Kasumi-1 (cell line): ENCODE measurements around the gene RIPOR2.

Experiments
- DNase-seq, 2 experiments: peaks; one replicate each; lab custom pipeline; 2025; lab: John Stamatoyannopoulos, UW

The RIPOR2 gene

DNA sequence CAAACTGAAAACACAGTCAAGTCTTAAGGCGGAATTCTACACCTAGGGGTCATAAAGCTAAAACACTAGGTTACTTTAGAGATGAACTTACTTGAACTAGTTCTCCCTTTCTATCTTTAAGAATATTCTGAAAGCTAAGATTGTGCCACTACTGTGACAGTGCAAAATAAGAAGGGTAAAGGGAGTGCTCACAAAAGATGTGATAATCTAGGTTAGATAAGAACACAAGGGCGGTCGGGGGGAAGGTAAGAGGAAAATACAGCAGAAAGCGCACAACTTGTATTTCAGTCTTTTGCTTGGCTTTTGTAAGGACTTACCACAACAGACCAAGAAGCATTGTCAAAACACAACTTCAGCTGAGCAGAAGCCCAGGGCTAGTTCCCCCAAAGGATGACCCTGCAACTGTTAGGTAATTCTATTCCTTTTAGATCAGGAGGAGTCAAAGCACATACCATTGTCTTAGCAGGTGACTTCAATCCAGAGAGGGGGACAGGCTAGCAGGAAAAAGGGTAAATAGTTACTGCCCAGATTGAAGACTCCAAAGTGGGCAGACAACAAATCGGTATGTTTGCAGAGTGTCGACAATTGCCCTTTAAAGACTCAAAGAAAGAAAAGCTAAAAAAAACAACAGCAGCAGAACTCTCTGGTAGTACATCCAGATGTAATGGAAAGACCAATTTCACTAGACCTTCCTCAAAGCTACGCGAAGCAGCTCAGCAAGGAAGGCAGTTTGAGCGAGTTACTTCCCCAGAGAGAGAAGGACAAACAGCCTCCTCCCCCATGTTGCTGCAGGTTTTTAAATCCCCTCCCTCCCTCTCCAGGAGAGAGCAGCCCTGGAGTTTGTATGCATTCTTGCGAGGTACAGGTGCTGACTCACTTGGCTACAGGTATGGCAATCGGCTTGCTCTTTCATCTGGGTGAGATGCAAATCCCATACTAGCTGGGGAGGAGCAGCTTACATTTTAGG is 59.0 kb downstream of the RIPOR2 start:
- no peak for DNase-seq

DNA sequence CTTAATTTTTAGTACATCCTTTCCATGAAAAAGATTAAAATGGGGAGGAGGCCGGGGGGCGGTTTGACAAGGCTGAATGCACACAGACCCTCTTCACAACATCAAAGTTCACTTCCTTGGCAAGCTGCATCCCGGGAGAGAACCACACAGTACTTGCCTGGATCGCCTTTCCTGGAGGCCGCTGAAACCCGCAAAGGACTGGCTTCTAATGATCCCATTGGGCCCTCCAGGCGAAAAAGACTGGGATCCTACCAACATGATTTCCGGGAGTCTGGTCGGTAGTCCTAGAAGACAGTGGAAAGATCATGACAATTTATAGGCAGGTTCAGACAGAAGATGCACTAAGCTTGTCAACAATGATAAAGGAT is 60.2 kb downstream of the RIPOR2 start:
- DNase-seq, result no peak

DNA sequence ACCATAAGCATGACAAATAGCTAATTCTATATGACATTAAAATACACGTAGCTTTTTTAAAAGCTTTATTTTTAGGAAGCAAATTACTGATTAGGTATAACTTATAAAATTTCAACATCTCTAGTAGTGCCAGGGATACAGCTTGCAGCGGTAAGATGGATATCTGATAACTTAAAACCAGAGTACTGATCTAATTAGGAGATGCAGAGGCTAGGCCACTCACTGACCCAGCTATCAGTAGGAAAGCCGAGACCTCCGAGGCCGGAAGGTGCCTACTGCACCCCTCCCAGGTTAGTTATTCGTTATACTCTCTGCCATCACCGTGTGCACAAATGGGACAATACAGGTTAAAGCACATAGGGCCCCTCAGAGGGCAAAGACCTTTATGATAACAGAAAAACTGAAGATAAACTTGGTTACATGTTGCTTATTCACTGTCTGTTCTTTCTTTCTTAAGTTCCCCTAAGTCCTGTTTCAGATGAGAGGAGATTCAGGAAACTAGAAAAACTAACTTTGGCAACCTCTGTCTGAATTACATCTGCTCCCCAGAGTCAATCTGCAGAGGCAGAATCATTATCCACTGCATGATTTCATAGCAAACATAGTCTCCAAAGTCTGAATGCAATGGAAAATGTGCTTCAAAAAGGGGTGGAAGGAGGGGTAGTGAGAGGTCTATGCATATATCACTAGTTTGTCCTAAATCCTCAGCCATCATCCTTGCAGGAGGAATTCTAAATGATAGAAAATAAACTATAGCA is 60.8 kb downstream of the RIPOR2 start:
- DNase-seq, result no peak

GRCh38 chr6:24874128-24874527 is 61.6 kb downstream of the RIPOR2 start:
- DNase-seq, result no peak

DNA sequence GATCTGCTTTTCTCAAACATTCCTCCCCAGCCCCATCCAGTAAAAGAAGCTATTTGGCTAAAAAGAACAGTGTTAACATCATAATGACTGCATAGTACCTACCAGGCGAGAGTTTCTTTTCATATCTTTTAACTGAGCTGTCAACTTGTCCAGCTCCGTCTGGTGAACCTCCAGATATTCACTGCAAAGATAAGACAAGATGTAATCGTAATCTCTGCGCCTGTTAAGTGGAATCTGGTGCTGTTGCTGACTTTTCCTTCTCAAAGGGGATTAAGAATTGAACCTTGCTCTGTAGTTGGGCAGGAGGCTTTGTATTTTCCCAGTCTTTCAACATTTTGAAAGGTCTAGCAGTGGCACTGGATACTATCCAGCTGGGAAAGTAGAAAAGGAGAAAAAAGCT is 63.0 kb downstream of the RIPOR2 start:
- DNase-seq, result no peak

DNA sequence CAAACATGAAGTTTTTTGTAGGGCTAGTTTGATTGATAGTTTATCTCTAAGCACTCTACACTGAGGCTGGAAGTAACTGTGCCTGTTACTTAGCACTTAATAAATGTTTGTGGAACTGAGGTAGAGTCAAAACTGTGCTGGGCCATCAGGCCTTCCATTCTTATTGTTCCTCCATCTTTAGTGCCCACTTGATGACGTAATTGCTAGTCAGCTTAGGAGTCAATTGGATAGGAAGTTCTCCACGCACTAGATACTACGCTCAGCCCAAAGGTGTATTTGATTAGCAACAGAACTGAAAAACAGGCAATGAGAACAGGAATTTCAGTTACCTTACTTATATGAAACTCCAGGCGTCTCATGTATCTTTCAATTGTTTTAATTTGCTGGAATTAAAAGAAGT is 67.0 kb downstream of the RIPOR2 start:
- DNase-seq, result no peak

- no peak for DNase-seq
Observed at GRCh38 chr6:24867104-24867703, 68.6 kb downstream of the RIPOR2 start.

DNA sequence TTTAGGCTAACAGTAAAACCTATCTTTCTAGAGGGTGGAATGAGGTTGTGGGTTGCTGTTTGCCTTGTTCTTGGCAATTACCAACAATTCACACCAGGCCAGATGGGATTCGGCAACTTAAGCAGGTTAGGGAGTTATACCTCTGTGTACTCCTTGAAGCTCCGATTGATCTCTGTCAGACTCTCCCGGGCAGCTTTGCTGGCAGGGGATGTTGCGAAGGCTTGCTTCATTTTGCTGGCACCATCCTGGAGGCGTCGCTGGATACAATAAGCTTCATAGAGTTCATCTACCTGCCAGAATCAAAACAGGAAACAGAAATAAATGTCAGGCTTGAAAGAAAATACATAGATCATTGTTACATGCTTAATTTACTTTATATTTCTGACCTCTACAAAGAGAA is 70.6 kb downstream of the RIPOR2 start:
- no peak for DNase-seq

DNA sequence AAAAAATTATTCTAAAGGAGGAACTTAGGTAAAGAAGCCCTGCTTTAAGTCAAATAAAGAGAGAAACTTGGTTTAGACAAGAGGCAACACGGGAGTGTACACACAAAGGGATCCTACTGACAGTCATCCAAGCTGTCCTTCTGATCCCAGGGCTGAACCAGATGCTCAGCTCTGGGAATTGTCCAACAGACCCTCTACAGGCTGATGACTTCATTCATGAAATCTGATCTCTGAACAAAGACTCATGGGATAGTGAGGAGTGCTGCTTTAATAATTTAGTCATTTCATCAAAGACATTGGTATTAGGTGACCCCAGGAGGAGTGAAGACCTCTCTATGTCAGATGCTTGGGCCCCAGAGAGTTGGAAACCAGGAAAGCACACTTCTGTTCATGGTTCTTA is 71.4 kb downstream of the RIPOR2 start:
- no peak for DNase-seq

- DNase-seq, result no peak
Observed at GRCh38 chr6:24861934-24862333, 73.8 kb downstream of the RIPOR2 start.

DNA sequence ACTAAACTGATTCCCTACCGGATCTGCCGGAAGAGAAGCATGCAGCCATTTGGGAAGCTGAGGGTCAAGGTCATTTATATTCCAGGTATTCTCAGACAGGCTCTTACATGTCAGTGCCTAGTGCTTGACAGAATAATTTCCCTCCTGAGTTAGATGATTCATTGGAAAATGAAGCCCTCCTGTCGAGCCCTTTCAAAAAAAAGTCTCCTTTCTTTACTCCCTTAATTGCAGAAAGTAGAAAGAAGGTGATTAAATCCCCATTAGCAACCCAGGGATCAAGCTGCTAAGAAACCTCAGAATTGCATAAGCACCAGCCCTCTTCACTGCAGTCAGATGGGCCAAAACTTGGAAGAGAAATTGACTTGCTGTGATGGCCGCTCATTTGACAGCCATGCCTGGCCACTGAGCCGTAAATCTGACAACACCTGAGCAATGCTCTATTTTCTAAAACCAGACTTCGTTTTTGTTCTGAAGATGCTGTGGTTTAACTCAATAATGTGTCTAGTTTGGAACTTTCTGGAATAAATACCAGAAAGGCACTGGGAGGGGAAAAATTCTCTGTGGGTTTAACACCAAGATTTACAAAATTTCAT is 76.1 kb downstream of the RIPOR2 start:
- DNase-seq, result no peak

- DNase-seq, result no peak
Observed at GRCh38 chr6:24859132-24859531, 76.6 kb downstream of the RIPOR2 start.

DNA sequence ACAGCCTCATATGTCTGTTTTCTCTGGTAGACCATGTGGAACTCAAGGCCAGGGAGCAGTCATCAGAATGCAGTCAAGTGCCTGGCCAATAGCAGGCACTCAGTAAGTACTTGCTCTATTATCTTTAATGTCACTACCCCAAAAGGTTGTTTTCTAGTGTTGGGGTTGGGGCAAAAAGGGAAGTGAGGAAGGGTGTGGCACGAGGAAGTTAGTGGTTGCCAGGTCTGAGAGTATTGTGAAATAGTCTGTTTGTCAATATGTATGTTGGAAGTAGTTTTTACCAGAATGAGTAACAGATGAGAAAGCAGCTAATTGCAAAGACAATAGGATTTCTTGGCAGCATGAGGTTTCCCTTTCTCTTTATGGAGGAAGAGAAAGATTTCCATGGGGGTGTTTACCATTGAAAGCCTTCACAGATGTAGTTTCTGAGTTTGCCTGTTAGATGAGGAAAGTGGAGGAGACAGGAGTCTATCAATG is 77.5 kb downstream of the RIPOR2 start:
- DNase-seq, result peak; percentile 26 to 34

DNA sequence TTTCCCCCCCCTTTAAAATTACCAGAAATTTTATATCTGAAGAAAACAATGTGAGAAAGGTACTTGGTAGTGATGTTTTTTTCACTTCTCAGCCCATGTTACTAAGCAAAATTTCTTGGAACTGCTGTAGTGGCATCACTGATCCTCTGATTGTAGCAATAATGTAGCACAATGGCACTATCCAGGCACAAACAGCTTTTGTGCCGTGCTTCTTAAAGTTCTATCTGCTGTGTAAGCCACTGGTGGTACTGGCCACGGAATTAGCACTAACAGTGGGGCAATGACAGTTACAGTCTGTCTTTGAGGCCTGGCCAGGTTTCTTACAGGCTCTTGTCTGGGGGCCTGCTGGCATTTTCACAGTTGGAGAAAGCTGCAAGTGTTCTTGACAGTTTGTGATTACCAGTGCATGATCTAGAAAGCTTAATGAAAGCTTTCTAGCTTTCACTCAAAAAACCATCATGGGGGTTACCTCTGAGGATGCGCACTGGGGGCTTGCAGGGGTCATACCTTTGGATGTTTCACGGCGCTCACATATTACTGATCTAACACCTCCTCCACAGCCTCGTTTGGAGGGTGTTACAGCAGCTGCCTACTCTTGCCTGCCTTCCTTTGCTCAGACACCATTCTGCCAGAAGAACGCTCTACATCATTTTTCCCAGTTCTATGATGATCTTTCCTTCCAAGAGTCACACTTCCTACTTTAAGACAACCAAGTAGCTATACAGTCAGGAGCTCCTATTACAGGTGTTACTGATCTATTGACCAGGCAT is 78.7 kb downstream of the RIPOR2 start:
- DNase-seq, result no peak

GRCh38 chr6:24856246-24856599 is 79.5 kb downstream of the RIPOR2 start:
- no peak for DNase-seq

GRCh38 chr6:24855395-24856245 is 80.1 kb downstream of the RIPOR2 start:
- DNase-seq, result peak; percentile 76 to 83

DNA sequence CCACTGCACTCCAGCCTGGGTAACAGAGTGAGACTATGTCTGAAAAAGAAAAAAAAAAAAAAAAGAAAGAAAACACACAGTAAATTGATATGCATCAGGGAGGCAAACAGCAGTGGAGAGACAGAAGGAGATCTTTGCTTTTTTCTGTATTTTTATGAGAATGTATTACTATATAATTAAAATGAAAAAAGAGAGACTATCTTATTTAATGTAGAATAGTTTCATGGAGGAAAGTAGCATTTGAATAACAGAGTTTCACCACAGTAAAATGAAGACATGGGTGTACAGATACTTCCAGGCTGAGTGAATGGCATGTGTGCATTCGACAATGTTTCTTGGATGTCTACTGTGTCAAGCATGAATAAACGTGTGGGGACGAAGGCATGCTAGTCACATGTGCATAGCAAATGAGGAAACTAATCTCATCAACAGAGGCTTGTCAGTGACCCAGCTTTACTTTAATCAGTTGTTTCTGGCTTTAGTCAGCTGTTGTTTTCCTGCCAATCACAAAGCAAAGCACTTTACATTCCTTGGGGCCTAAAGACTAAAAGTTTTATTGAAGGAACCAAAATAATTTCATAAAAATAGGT is 81.6 kb downstream of the RIPOR2 start:
- DNase-seq, result no peak

- DNase-seq, result no peak
Observed at GRCh38 chr6:24851086-24851485, 84.7 kb downstream of the RIPOR2 start.

- DNase-seq, result no peak
Observed at GRCh38 chr6:24849713-24850112, 86.0 kb downstream of the RIPOR2 start.

- DNase-seq, result no peak
Observed at GRCh38 chr6:24848461-24848860, 87.3 kb downstream of the RIPOR2 start.
